EL (cell line): Measurements from ENCODE around the gene GPC4.

ENCODE experiments used
- DNase-seq: peaks from one replicate; pipeline ENCODE4 v3.0.0-alpha.2; 2016

Gene GPC4

GRCh38 chrX:133415276-133416105, at the start of gene GPC4:
Gene GPC4, minus strand, starts transcription at chrX:133415489. Its CDS starts 524 bp downstream, at chrX:133414965.
- DNase-seq, result no peak

- DNase-seq, result no peak
These were observed 45.9 kb upstream of the GPC4 start for GRCh38 chrX:133461231-133461630.

GRCh38 chrX:133454924-133455323, 39.6 kb upstream of the GPC4 start:
- DNase-seq, result no peak

- DNase-seq, result no peak
These were observed 39.2 kb upstream of the GPC4 start for GRCh38 chrX:133454491-133454914.

- DNase-seq, result no peak
These were observed 33.3 kb upstream of the GPC4 start for GRCh38 chrX:133448512-133449076.

GRCh38 chrX:133444952-133445831, 29.9 kb upstream of the GPC4 start:
- no peak for DNase-seq

GRCh38 chrX:133444196-133444595, 28.9 kb upstream of the GPC4 start:
- DNase-seq, result no peak

- DNase-seq, result no peak
These were observed 25.5 kb upstream of the GPC4 start for GRCh38 chrX:133440797-133441163.

GRCh38 chrX:133440081-133440796, 24.9 kb upstream of the GPC4 start:
- DNase-seq, result no peak

GRCh38 chrX:133437766-133438165, 22.5 kb upstream of the GPC4 start:
- DNase-seq, result no peak

GRCh38 chrX:133437356-133437755, 22.1 kb upstream of the GPC4 start:
- DNase-seq, result no peak

- DNase-seq, result no peak
These were observed 20.3 kb upstream of the GPC4 start for GRCh38 chrX:133435544-133436124.

- no peak for DNase-seq
These were observed 19.0 kb upstream of the GPC4 start for GRCh38 chrX:133434197-133434820.

- no peak for DNase-seq
These were observed 4.6 kb upstream of the GPC4 start for GRCh38 chrX:133419911-133420310.

- no peak for DNase-seq
These were observed 3.3 kb upstream of the GPC4 start for GRCh38 chrX:133418588-133418987.

GRCh38 chrX:133417364-133417763, 2.1 kb upstream of the GPC4 start:
- DNase-seq, result no peak

- DNase-seq, result no peak
These were observed 648 bp downstream of the GPC4 start for GRCh38 chrX:133414406-133415275.

GRCh38 chrX:133413218-133413925, 1.9 kb downstream of the GPC4 start:
- no peak for DNase-seq

- no peak for DNase-seq
These were observed 2.6 kb downstream of the GPC4 start for GRCh38 chrX:133412665-133413064.

GRCh38 chrX:133412246-133412645, 3.0 kb downstream of the GPC4 start:
- no peak for DNase-seq
